ENCODE results near the gene NEU1. TPM values are rescaled to one million over a fixed set of nuclear protein-coding genes. Genes with fewer than 3 reads are reported as not detected.

NEU1 gene
- total and polyA plus RNA-seq, 7 donors: 15.0 to 43.2 (median 33.5) TPM

- intact Hi-C loops (cut with DNase I): loop anchor here (2.0 to 10.0 kb wide), 3 partner anchors 60 to 292 kb away; partner anchors contain the start of genes ATP6V1G2, DDX39B, EHMT2 and NELFE
- Histone ChIP-seq H3K36me3 (peaks cover 18 to 51% (median 34%) of the 10 kb centered on the region in 4 donors), H3K27ac (peak overlapping the region; percentile 90 to 96 (median 94)), H3K4me3 (peak overlapping the region in 3 of 4 donors; percentile 66 to 85 (median 83)), H3K27me3 (no peaks in the 10 kb centered on the region), H3K4me1 (peaks cover 0 to 54% (median 46%) of the 10 kb centered on the region in 4 donors), H3K9me3 (no peaks in the 10 kb centered on the region)
- TF ChIP-seq EP300 (IDR thresholded peaks at IDR 0.05): no peak
- no peak for TF ChIP-seq POLR2AphosphoS5 (IDR thresholded peaks at IDR 0.05)
- TF ChIP-seq CTCF (IDR thresholded peaks at IDR 0.05): no peak
- TF ChIP-seq POLR2A (IDR thresholded peaks at IDR 0.05): no peak
- 9 to 14% methylated on average over 12 of the region's 12 CpGs for WGBS, 2 donors
- no peak for DNase-seq
Observed at GRCh38 chr6:31836474-31837368, 25.9 kb downstream of the NEU1 start.

- no peaks in the 10 kb centered on the region for H3K27me3 ChIP-seq
- intact Hi-C loops (cut with DNase I): loop anchor here (2.0 to 10.0 kb wide), 3 partner anchors 61 to 291 kb away; partner anchors contain the start of genes ATP6V1G2, DDX39B, EHMT2 and NELFE
- H3K4me1 ChIP-seq: peaks cover 0 to 61% (median 53%) of the 10 kb centered on the region in 4 donors
- DNase-seq: no peak
- H3K27ac ChIP-seq: peak overlapping the region; percentile 90 to 96 (median 94)
- H3K4me3 ChIP-seq: peak overlapping the region in 3 of 4 donors; percentile 66 to 85 (median 83)
- H3K9me3 ChIP-seq: no peaks in the 10 kb centered on the region
- peaks cover 18 to 46% (median 32%) of the 10 kb centered on the region in 4 donors for H3K36me3 ChIP-seq
- TF ChIP-seq POLR2A (IDR thresholded peaks at IDR 0.05) (no peak), EP300 (IDR thresholded peaks at IDR 0.05) (no peak), POLR2AphosphoS5 (IDR thresholded peaks at IDR 0.05) (no peak)
- WGBS, 2 donors: 3 to 10% methylated on average over 14 of the region's 14 CpGs
Observed at GRCh38 chr6:31836047-31836473, 26.6 kb downstream of the NEU1 start.

GRCh38 chr6:31834367-31835250, 28.0 kb downstream of the NEU1 start:
- peaks cover 0 to 67% (median 59%) of the 10 kb centered on the region in 4 donors for H3K4me1 ChIP-seq
- TF ChIP-seq POLR2A (IDR thresholded peaks at IDR 0.05) (peak; percentile 42 to 70), POLR2AphosphoS5 (IDR thresholded peaks at IDR 0.05) (peak; percentile 65 to 85 (median 80)), CTCF (IDR thresholded peaks at IDR 0.05) (no peak), EP300 (IDR thresholded peaks at IDR 0.05) (peak in 2 of 4 donors; percentile 55 to 59)

GRCh38 chr6:31831350-31832215, 31.0 kb downstream of the NEU1 start:
- Histone ChIP-seq H3K27ac (peak overlapping the region; percentile 75 to 96 (median 94)), H3K27me3 (no peaks in the 10 kb centered on the region), H3K36me3 (peaks cover 0 to 1% (median 0%) of the 10 kb centered on the region in 4 donors), H3K9me3 (no peaks in the 10 kb centered on the region), H3K4me1 (peaks cover 0 to 44% (median 40%) of the 10 kb centered on the region in 4 donors), H3K4me3 (peak overlapping the region; percentile 56 to 65 (median 59))
- intact Hi-C loops (cut with DNase I): loop anchor here (2.0 to 10.0 kb wide), 3 partner anchors 103 to 287 kb away; partner anchors contain the start of genes ATP6V1G2, DDAH2, DDX39B and NELFE
- DNase-seq: no peak
- TF ChIP-seq EP300 (IDR thresholded peaks at IDR 0.05): no peak
- no peak for TF ChIP-seq CTCF (IDR thresholded peaks at IDR 0.05)
- peak in 1 of 4 donors; percentile 29 for TF ChIP-seq POLR2AphosphoS5 (IDR thresholded peaks at IDR 0.05)
- no peak for TF ChIP-seq POLR2A (IDR thresholded peaks at IDR 0.05)
- 40 to 81% methylated on average over 15 of the region's 15 CpGs for WGBS, 2 donors

More at GRCh38 chr6:31834367-31835250, 28.0 kb downstream of the NEU1 start:
- 0 to 1% methylated on average over 59 of the region's 59 CpGs for WGBS, 2 donors
- peak overlapping the region; percentile 90 to 96 (median 94) for H3K27ac ChIP-seq
- peaks cover 14 to 31% (median 21%) of the 10 kb centered on the region in 4 donors for H3K36me3 ChIP-seq
- H3K4me3 ChIP-seq: peak overlapping the region; percentile 63 to 85 (median 74)
- peak; percentile 93 for DNase-seq
- H3K27me3 ChIP-seq: no peaks in the 10 kb centered on the region
- intact Hi-C loops (cut with DNase I): loop anchor here (1.0 to 10.0 kb wide), 3 partner anchors 28 to 290 kb away; partner anchors contain the start of genes ATP6V1G2, DDX39B, NELFE and NEU1
- no peaks in the 10 kb centered on the region for H3K9me3 ChIP-seq
